ENCODE results near the gene MMP25.
A peak's percentile ranks its signal among the peaks of the same experiment; 100 is the strongest.

- TF ChIP-seq YY1 (IDR thresholded peaks at IDR 0.05; ENCODE audit: low read depth) (no peak), RAD21 (IDR thresholded peaks at IDR 0.05; ENCODE audit: low read depth) (peak; percentile 27; the same call in 1 of the 2 replicates), EP300 (IDR thresholded peaks at IDR 0.05; ENCODE audit: borderline replicate concordance) (no peak), NFIC (IDR thresholded peaks at IDR 0.05) (no peak), REST (IDR thresholded peaks at IDR 0.05; ENCODE audit: low read depth) (peak; percentile 53; the same call in 1 of the 2 replicates), FOXM1 (IDR thresholded peaks at IDR 0.05; ENCODE audit: borderline replicate concordance, low read depth) (no peak), ZBTB7A (IDR thresholded peaks at IDR 0.05; ENCODE audit: low read depth) (no peak), EGR1 (IDR thresholded peaks at IDR 0.05) (no peak), CREB1 (IDR thresholded peaks at IDR 0.05; ENCODE audit: low read depth) (no peak), MAX (IDR thresholded peaks at IDR 0.05) (no peak), TAF1 (IDR thresholded peaks at IDR 0.05; ENCODE audit: low read depth) (no peak), CEBPB (IDR thresholded peaks at IDR 0.05) (no peak)
Observed at GRCh38 chr16:3087243-3088235, 41.2 kb downstream of the MMP25 start.
